ENCODE data around the gene SULT1C3.

Gene SULT1C3

GRCh38 chr2:108304975-108305374 is 65.2 kb downstream of the SULT1C3 start:
- DNase-seq (ENCODE audit: low read depth in 2 of 2), result no peak

GRCh38 chr2:108305901-108306300 is 66.1 kb downstream of the SULT1C3 start:
- no peak for DNase-seq (ENCODE audit: low read depth in 2 of 2)

GRCh38 chr2:108309903-108310302 is 70.1 kb downstream of the SULT1C3 start:
- DNase-seq (ENCODE audit: low read depth in 2 of 2), result no peak
